IMR-90 (cell line): ENCODE results near the gene ADGRV1. TPM values are rescaled to one million over a fixed set of nuclear protein-coding genes. Genes with fewer than 3 reads are reported as not detected.

Experiments
- ATAC-seq: fragments of 200-7000 bp; cut with Tn5 transposase; 2 replicates; pipeline ENCODE4 v1.9.1; 2020; ENCODE audit warnings: low read depth, mild to moderate bottlenecking, moderate library complexity
- BruUV-seq: library from RNA; stranded (reverse); fragments of 400-500 nt; replicated peaks from 2 replicates; lab custom pipeline; 2021; lab: Mats Ljungman, UMichigan
- CTCF ChIA-PET: fragments of 300-600 bp; formaldehyde crosslinking; extraction: SDS; loops from one replicate; lab custom pipeline; 2021; ENCODE audit warnings: antibody characterized with exemption; lab: Yijun Ruan, JAX
- POLR2A ChIA-PET: fragments of 300-600 bp; sonication (Branson Sonifier 250); formaldehyde crosslinking; loops from one replicate; lab custom pipeline; 2022; ENCODE audit warnings: antibody characterized with exemption; ENCODE audit not compliant: unreplicated experiment; lab: Charles Lee
- DNase-seq: peaks from one replicate; pipeline ENCODE4 v3.0.0; 2013
- H2AFZ ChIP-seq: replicated peaks from 2 replicates; pipeline ENCODE3; 2013; ENCODE audit warnings: low read length, mild to moderate bottlenecking; ENCODE audit not compliant: poor library complexity
- H2AK5ac ChIP-seq: 2 replicates; pipeline ENCODE4 v1.6.1; 2013; ENCODE audit warnings: low read depth, low read length, inconsistent platforms
- H2AK9ac ChIP-seq: replicated peaks from 2 replicates; pipeline ENCODE3; 2013; ENCODE audit warnings: mild to moderate bottlenecking, low read depth, low read length, moderate library complexity; ENCODE audit not compliant: poor library complexity
- H2BK120ac ChIP-seq: 2 replicates; pipeline ENCODE4 v1.6.1; 2013; ENCODE audit warnings: low read depth, low read length, inconsistent platforms
- H2BK15ac ChIP-seq: 3 replicates; pipeline ENCODE4 v1.6.1; 2013; ENCODE audit warnings: low read depth, low read length, inconsistent platforms
- H2BK20ac ChIP-seq: 2 replicates; pipeline ENCODE4 v1.6.1; 2013; ENCODE audit warnings: low read depth, mild to moderate bottlenecking, inconsistent platforms, low read length, moderate library complexity
- H2BK5ac ChIP-seq: 2 replicates; pipeline ENCODE4 v1.6.1; 2013; ENCODE audit warnings: mild to moderate bottlenecking, low read depth, low read length, inconsistent platforms; ENCODE audit not compliant: poor library complexity, severe bottlenecking
- H3K14ac ChIP-seq: replicated peaks from 2 replicates; pipeline ENCODE4 v1.6.1; 2013; ENCODE audit warnings: low read depth, low read length, inconsistent platforms
- H3K18ac ChIP-seq: 2 replicates; pipeline ENCODE4 v1.6.1; 2013; ENCODE audit warnings: low read depth, low read length, control low read depth
- H3K23ac ChIP-seq: 2 replicates; pipeline ENCODE4 v1.6.1; 2013; ENCODE audit warnings: low read depth, low read length, inconsistent platforms
- H3K27ac ChIP-seq: 2 replicates; pipeline ENCODE4 v1.5.1; 2013; ENCODE audit warnings: mild to moderate bottlenecking, control low read depth, low read length; ENCODE audit not compliant: insufficient read depth
- H3K27me3 ChIP-seq: 2 replicates; pipeline ENCODE4 v1.6.1; 2013; ENCODE audit warnings: low read length; ENCODE audit not compliant: control insufficient read depth, insufficient read depth
- H3K36me3 ChIP-seq: 2 replicates; pipeline ENCODE4 v1.6.1; 2013; ENCODE audit warnings: low read length, mixed read lengths; ENCODE audit not compliant: control insufficient read depth, insufficient read depth
- H3K4ac ChIP-seq: 2 replicates; pipeline ENCODE4 v1.6.1; 2013; ENCODE audit warnings: low read depth, low read length, inconsistent platforms
- H3K4me1 ChIP-seq: 2 replicates; pipeline ENCODE4 v1.6.1; 2013; ENCODE audit warnings: low read length, mixed read lengths; ENCODE audit not compliant: control insufficient read depth, insufficient read depth
- H3K4me2 ChIP-seq: 2 replicates; pipeline ENCODE4 v1.6.1; 2013; ENCODE audit warnings: low read depth, mild to moderate bottlenecking, control low read depth, low read length, moderate library complexity
- H3K4me3 ChIP-seq: 2 replicates; pipeline ENCODE4 v1.5.1; 2013; ENCODE audit warnings: low read depth, mild to moderate bottlenecking, control low read depth, low read length, moderate library complexity; ENCODE audit not compliant: insufficient read depth
- H3K56ac ChIP-seq: 2 replicates; pipeline ENCODE4 v1.6.1; 2013; ENCODE audit warnings: low read length, inconsistent platforms; ENCODE audit not compliant: insufficient read depth; ENCODE audit errors: extremely low read depth
- H3K79me1 ChIP-seq, 2 experiments: 2 replicates each; pipeline ENCODE4 v1.6.1; 2013; ENCODE audit warnings: low read length in 2 of 2, inconsistent platforms in 1 of 2, low read depth in 1 of 2
- H3K9ac ChIP-seq: 2 replicates; pipeline ENCODE4 v1.6.1; 2013; ENCODE audit warnings: low read depth, low read length, control low read depth
- H3K9me1 ChIP-seq: 2 replicates; pipeline ENCODE4 v1.6.1; 2013; ENCODE audit warnings: low read length, inconsistent platforms; ENCODE audit not compliant: insufficient read depth
- H3K9me3 ChIP-seq: 2 replicates; pipeline ENCODE4 v1.6.1; 2013; ENCODE audit warnings: low read length; ENCODE audit not compliant: control insufficient read depth, insufficient read depth
- H4K20me1 ChIP-seq: 2 replicates; pipeline ENCODE4 v1.6.1; 2013; ENCODE audit warnings: low read length, inconsistent platforms; ENCODE audit not compliant: insufficient read depth
- H4K5ac ChIP-seq: 2 replicates; pipeline ENCODE4 v1.6.1; 2013; ENCODE audit warnings: mild to moderate bottlenecking, low read depth, low read length, control low read depth
- H4K8ac ChIP-seq, 2 experiments: 2 replicates each; pipeline ENCODE4 v1.6.1; 2013; ENCODE audit warnings: low read depth in 2 of 2, low read length in 2 of 2, control low read depth in 1 of 2, inconsistent platforms in 1 of 2
- H4K91ac ChIP-seq: 2 replicates; pipeline ENCODE4 v1.6.1; 2013; ENCODE audit warnings: low read depth, low read length, inconsistent platforms; ENCODE audit not compliant: insufficient read depth
- RAD21 ChIP-seq: IDR thresholded peaks from 2 replicates; pipeline ENCODE4 v1.6.1; 2012; ENCODE audit warnings: low read length, improper control_type of control experiment
- whole genome bisulfite sequencing, 2 experiments: methylation state at CpG; one replicate each; pipeline versions ENCODE4 v1.1.5 to v1.1.7; 2013; ENCODE audit warnings: missing lambda C conversion rate in 2 of 2; ENCODE audit not compliant: insufficient read length in 1 of 2; ENCODE audit errors: extremely low coverage in 2 of 2; 5-methylcytosine and 5-hydroxymethylcytosine counted together
- dilution Hi-C: fragments of 300-500 bp; cut with HindIII; formaldehyde crosslinking; loops from one replicate; pipeline ENCODE4 v1.14.3; 2018; ENCODE audit warnings: low sequenced_read_pairs; ENCODE audit not compliant: unreplicated experiment
- in situ Hi-C: fragments of 300-500 bp; cut with MboI; formaldehyde crosslinking; loops from 3 replicates; pipeline ENCODE4 v1.14.3; 2019; ENCODE audit warnings: low sequenced_read_pairs, inconsistent platforms, mixed read lengths
- intact Hi-C: fragments of 100-400 bp; cut with micrococcal nuclease; formaldehyde crosslinking; loops from 2 replicates; pipeline ENCODE4 v1.10.0; 2022
- polyA plus RNA-seq, 3 experiments: library from polyadenylated mRNA; depleted of rRNA; stranded (reverse); fragments of >200 nt; gene quantifications; 2 replicates each; pipeline ENCODE4 v1.2.3, GENCODE V29; 2012; ENCODE audit warnings: low replicate concordance in 1 of 3
- total RNA-seq: library from RNA; depleted of rRNA; stranded (reverse); fragments of >200 nt; gene quantifications from 2 replicates; pipeline ENCODE4 v1.2.3, GENCODE V29; 2012

Gene ADGRV1
- total and polyA plus RNA-seq, 2 of the 4 experiments (the other 2 are of a cell fraction): under 0.01 TPM; not detected in 1

GRCh38 chr5:91114658-91115057 is 556.1 kb downstream of the ADGRV1 start:
- H2BK5ac ChIP-seq: no peak overlapping the region
- H3K4me1 ChIP-seq: peaks cover 3% of the 10 kb centered on the region
- H3K9me3 ChIP-seq: no peaks in the 10 kb centered on the region
- 0 out of 2 replicates have a peak overlapping the region, but pooled peaks have one; percentile 28 for H2BK20ac ChIP-seq
- DNase-seq (no peak), ATAC-seq (no peak)
- ChIA-PET CTCF (interaction anchor here (0.6 kb wide), 1 partner anchor 266 kb away, joined by 4 read pairs; no protein-coding TSS in a partner anchor), POLR2A (no interaction called here)
- intact Hi-C loops (no loop called here), dilution Hi-C loops (no loop called here), in situ Hi-C loops (no loop called here)
- H3K79me1 ChIP-seq: no peaks in the 10 kb centered on the region
- no peak overlapping the region; a peak in 1 of 4 replicates for H4K8ac ChIP-seq
- no peaks in the 10 kb centered on the region for H3K9me1 ChIP-seq
- TF ChIP-seq RAD21: no peak
- no peaks in the 10 kb centered on the region for H3K36me3 ChIP-seq
- H3K18ac ChIP-seq: 0 out of 2 replicates have a peak overlapping the region, but pooled peaks have one; percentile 1
- no peak overlapping the region for H3K27ac ChIP-seq
- no peak overlapping the region for H2AK5ac ChIP-seq
- H2BK120ac ChIP-seq: no peak overlapping the region
- no peak overlapping the region for H3K9ac ChIP-seq
- H3K56ac ChIP-seq: no peak overlapping the region
- no peak overlapping the region for H3K14ac ChIP-seq
- H3K27me3 ChIP-seq: no peaks in the 10 kb centered on the region
- H2BK15ac ChIP-seq: 0 out of 3 replicates have a peak overlapping the region, but pooled peaks have one; percentile 28
- H4K20me1 ChIP-seq: no peaks in the 10 kb centered on the region
- no peak overlapping the region for H4K5ac ChIP-seq
- H3K23ac ChIP-seq: no peak overlapping the region
- no TSS peak for BruUV-seq
- no peak overlapping the region for H3K4ac ChIP-seq
- no peak overlapping the region for H4K91ac ChIP-seq
- no peak overlapping the region for H2AFZ ChIP-seq
- no peak overlapping the region for H3K4me3 ChIP-seq
- no peak overlapping the region for H3K4me2 ChIP-seq
- H2AK9ac ChIP-seq: no peak overlapping the region
- WGBS, 2 experiments: no CpG with 5 or more reads among the region's 2 CpGs
